ENCODE data around the gene OR6C74. TPM values are rescaled to one million over a fixed set of nuclear protein-coding genes. Genes with fewer than 3 reads are reported as not detected.

OR6C74 gene
- not detected in 3 replicates for total RNA-seq

DNA sequence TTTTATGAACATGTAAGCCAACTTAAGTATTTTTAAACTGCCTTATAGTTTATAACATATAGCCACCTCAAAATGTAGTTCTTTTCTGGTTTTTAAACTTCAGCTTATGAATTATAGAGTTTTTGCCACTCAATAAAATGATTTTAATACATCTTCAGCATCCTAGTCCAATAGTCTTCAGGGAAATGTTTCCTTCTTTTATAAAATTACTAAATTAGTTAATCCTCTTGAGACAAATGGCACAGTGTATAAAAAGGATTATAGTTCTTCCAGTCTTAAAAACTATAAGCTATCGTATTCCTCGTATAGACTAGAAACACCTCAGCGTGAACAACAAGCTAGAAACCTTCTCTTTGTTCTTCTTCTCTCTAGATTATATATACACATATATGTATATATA lies at the start of gene OR6C74:
OR6C74 (plus strand) TSS at position 301 of the 400 bp plus-strand sequence. CDS start 2,679 bp downstream, outside the sequence.
- Mint-ChIP-seq H3K27me3 (ENCODE audit: low read depth) (peaks cover 14% of the 10 kb centered on the region), H3K27ac (no peak within 1 kb of the TSS), H3K4me3 (no peak within 1 kb of the TSS), H3K36me3 (no peaks in the 10 kb centered on the region), H3K4me1 (no peaks in the 10 kb centered on the region), H3K9me3 (no peaks in the 10 kb centered on the region)
- no peak for DNase-seq (ENCODE audit: low spot score in 2 of 2, unreplicated experiment in 2 of 2)
- TF ChIP-seq, protein P1, sequence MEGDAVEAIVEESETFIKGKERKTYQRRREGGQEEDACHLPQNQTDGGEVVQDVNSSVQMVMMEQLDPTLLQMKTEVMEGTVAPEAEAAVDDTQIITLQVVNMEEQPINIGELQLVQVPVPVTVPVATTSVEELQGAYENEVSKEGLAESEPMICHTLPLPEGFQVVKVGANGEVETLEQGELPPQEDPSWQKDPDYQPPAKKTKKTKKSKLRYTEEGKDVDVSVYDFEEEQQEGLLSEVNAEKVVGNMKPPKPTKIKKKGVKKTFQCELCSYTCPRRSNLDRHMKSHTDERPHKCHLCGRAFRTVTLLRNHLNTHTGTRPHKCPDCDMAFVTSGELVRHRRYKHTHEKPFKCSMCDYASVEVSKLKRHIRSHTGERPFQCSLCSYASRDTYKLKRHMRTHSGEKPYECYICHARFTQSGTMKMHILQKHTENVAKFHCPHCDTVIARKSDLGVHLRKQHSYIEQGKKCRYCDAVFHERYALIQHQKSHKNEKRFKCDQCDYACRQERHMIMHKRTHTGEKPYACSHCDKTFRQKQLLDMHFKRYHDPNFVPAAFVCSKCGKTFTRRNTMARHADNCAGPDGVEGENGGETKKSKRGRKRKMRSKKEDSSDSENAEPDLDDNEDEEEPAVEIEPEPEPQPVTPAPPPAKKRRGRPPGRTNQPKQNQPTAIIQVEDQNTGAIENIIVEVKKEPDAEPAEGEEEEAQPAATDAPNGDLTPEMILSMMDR (IDR thresholded peaks at IDR 0.05; ENCODE audit: unreplicated experiment) = no peak

DNA sequence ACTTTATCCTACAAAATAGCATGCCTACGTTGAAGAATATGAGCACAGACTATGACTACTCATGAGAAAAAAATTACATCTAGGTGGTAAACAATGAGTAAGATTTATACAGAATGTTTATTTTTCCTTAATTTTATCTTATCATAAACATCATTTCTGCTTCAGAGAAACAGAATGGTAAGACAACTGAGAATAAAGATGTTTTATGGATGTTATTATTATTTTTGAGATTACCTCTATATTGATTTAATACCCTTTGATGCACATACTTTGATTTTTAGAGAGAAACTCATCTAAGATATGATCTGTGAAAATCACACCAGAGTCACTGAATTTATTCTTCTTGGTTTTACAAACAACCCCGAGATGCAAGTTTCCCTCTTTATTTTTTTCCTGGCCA lies 23.7 kb upstream of the OR6C74 start, which contains the start of gene OR10A7:
OR10A7 (plus strand) TSS at position 301 of the 400 bp plus-strand sequence; CDS start at position 301, 0 bp downstream.
- Mint-ChIP-seq H3K36me3 (no peaks in the 10 kb centered on the region), H3K4me1 (no peaks in the 10 kb centered on the region), H3K4me3 (no peak within 1 kb of the TSS), H3K9me3 (peaks cover 4% of the 10 kb centered on the region), H3K27ac (no peak within 1 kb of the TSS), H3K27me3 (ENCODE audit: low read depth) (peaks cover 4% of the 10 kb centered on the region)
- no peak for DNase-seq (ENCODE audit: low spot score in 2 of 2, unreplicated experiment in 2 of 2)
- TF ChIP-seq, protein P1 (IDR thresholded peaks at IDR 0.05; ENCODE audit: unreplicated experiment) = no peak

DNA sequence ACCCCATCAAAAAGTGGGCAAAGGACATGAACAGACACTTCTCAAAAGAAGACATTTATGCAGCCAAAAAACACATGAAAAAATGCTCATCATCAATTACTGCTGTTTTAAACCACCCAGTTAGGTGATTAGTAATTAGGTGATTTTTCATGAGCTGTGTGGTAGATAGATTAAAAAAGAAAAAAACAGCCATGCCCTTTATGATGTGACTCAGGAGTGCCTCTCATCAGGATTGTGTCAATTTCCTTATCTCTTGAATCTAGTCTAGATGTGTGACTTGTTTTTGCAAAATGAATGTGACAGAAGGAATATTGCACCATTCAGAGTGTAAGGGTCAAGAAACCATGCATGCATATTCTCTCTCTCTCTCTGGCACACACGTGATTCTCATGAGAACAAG lies 17.9 kb upstream of the OR6C74 start:
- Mint-ChIP-seq H3K4me1 (no peaks in the 10 kb centered on the region), H3K9me3 (peaks cover 4% of the 10 kb centered on the region), H3K27me3 (ENCODE audit: low read depth) (peaks cover 13% of the 10 kb centered on the region), H3K36me3 (no peaks in the 10 kb centered on the region), H3K4me3 (no peak overlapping the region), H3K27ac (no peak overlapping the region)
- DNase-seq (ENCODE audit: low spot score in 2 of 2, unreplicated experiment in 2 of 2) = no peak
- TF ChIP-seq, protein P1 (IDR thresholded peaks at IDR 0.05; ENCODE audit: unreplicated experiment) = no peak

DNA sequence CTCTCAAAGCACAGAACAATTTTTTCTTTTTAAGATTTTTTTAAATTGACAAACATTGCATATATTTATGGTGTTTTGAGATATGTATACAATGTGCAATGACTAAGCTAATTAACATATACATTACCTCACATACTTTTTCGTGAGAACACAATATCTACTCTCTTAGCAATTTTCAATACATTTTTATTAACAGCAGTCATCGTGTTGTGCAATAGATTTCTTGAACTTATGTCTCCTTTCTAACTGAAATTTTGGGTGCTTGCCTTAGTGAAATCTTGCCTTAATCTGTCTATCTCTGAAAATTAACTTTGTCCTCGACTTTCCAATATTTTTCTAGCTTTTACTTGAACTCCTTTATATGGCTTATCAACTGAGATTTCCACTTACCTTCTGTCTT lies 16.8 kb upstream of the OR6C74 start:
- H3K4me1 Mint-ChIP-seq = no peaks in the 10 kb centered on the region
- H3K36me3 Mint-ChIP-seq = no peaks in the 10 kb centered on the region
- H3K9me3 Mint-ChIP-seq = peaks cover 4% of the 10 kb centered on the region
- H3K4me3 Mint-ChIP-seq = no peak overlapping the region
- TF ChIP-seq, protein P1 (IDR thresholded peaks at IDR 0.05; ENCODE audit: unreplicated experiment) = no peak
- no peak overlapping the region for H3K27ac Mint-ChIP-seq
- H3K27me3 Mint-ChIP-seq (ENCODE audit: low read depth) = peaks cover 18% of the 10 kb centered on the region
- DNase-seq (ENCODE audit: low spot score in 2 of 2, unreplicated experiment in 2 of 2) = no peak

DNA sequence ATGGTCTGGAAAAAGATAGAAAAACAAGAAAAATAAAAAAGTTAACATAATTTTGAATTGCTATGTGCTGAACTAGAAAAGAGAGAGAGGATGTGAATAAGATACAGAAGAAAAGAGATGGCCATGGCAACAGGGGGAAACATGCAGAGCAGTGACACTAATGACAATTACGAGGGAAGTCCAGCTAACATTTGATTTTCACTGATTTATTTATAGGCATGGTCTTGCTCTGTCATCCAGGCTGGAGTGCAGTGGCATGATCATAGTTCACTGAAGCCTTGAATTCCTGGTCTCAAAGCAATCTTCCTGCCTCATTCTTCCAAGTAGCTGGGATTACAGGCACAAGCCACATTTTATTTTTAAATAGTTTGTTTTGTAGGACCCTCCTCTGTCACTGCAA lies 1.8 kb downstream of the OR6C74 start:
- H3K27ac Mint-ChIP-seq = no peak overlapping the region
- H3K9me3 Mint-ChIP-seq = no peaks in the 10 kb centered on the region
- H3K4me3 Mint-ChIP-seq = no peak overlapping the region
- no peaks in the 10 kb centered on the region for H3K4me1 Mint-ChIP-seq
- no peaks in the 10 kb centered on the region for H3K36me3 Mint-ChIP-seq
- peaks cover 14% of the 10 kb centered on the region for H3K27me3 Mint-ChIP-seq (ENCODE audit: low read depth)
- TF ChIP-seq, protein P1 (IDR thresholded peaks at IDR 0.05; ENCODE audit: unreplicated experiment) = no peak
- no peak for DNase-seq (ENCODE audit: low spot score in 2 of 2, unreplicated experiment in 2 of 2)

DNA sequence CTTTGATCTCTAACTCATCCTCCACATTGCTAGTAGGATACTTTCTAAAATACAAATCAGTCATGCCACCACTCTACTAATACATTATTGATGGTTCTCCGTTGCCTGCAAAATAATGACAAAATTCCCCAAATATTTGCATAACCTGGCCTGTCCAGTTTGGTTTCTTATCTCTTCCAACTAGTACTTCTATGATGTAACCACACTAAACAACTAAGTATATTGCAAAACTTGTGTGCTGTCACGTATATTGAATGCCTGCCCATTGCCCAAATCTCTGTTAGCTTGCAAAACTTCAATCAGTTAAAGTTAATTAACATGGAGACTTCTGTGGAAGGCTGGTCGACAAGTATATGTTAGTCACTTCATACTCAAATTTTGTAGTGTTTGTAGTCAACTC lies 6.5 kb downstream of the OR6C74 start:
- H3K4me1 Mint-ChIP-seq = no peaks in the 10 kb centered on the region
- H3K27ac Mint-ChIP-seq = no peak overlapping the region
- H3K27me3 Mint-ChIP-seq (ENCODE audit: low read depth) = peaks cover 11% of the 10 kb centered on the region
- H3K4me3 Mint-ChIP-seq = no peak overlapping the region
- TF ChIP-seq, protein P1 (IDR thresholded peaks at IDR 0.05; ENCODE audit: unreplicated experiment) = no peak
- no peaks in the 10 kb centered on the region for H3K36me3 Mint-ChIP-seq
- DNase-seq (ENCODE audit: low spot score in 2 of 2, unreplicated experiment in 2 of 2) = no peak
- no peaks in the 10 kb centered on the region for H3K9me3 Mint-ChIP-seq
